GM21526 (cell line): ENCODE results near the gene SNRNP200.
"Not testable (repeated sequence)": the region's sequence is repeated elsewhere in the genome, so short reads cannot be mapped to it uniquely, and the experiment has no call there.

Experiments
- ATAC-seq: cut with Tn5 transposase; IDR thresholded peaks from one replicate; pipeline ENCODE4 v1.9.1; 2021; ENCODE audit warnings: moderate library complexity; ENCODE audit not compliant: unreplicated experiment, low FRiP score

The SNRNP200 gene

GRCh38 chr2:96276787-96277499 lies 28.4 kb downstream of the SNRNP200 start:
- ATAC-seq: no peak

- no peak for ATAC-seq
Observed at GRCh38 chr2:96274355-96275056, 30.8 kb downstream of the SNRNP200 start.

GRCh38 chr2:96273763-96274162 lies 31.6 kb downstream of the SNRNP200 start:
- ATAC-seq: no peak

- ATAC-seq: no peak
Observed at GRCh38 chr2:96271995-96272394, 33.4 kb downstream of the SNRNP200 start.

GRCh38 chr2:96267159-96267971 lies 38.0 kb downstream of the SNRNP200 start:
- no peak for ATAC-seq

GRCh38 chr2:96265840-96266679 lies 39.3 kb downstream of the SNRNP200 start, which contains the start of the genes CIAO1 and TMEM127:
Gene CIAO1 (plus strand): TSS chr2:96266225. CDS start chr2:96266351, 126 bp downstream.
Gene TMEM127 (minus strand): TSS chr2:96265997. CDS start chr2:96265381, 616 bp downstream.
- peak; percentile 89 for ATAC-seq

GRCh38 chr2:96265349-96265839 lies 40.0 kb downstream of the SNRNP200 start:
- peak; percentile 6 for ATAC-seq

GRCh38 chr2:96264656-96265348 lies 40.5 kb downstream of the SNRNP200 start:
- no peak for ATAC-seq

- no peak for ATAC-seq
Observed at GRCh38 chr2:96264086-96264485, 41.3 kb downstream of the SNRNP200 start.

- no peak for ATAC-seq
Observed at GRCh38 chr2:96262306-96262705, 43.0 kb downstream of the SNRNP200 start.

GRCh38 chr2:96261328-96262003 lies 43.9 kb downstream of the SNRNP200 start:
- no peak for ATAC-seq

- no peak for ATAC-seq
Observed at GRCh38 chr2:96260387-96261260, 44.7 kb downstream of the SNRNP200 start.

- no peak for ATAC-seq
Observed at GRCh38 chr2:96259497-96259921, 45.8 kb downstream of the SNRNP200 start.

GRCh38 chr2:96258166-96259022 lies 47.0 kb downstream of the SNRNP200 start:
- no peak for ATAC-seq

- not testable (repeated sequence) for ATAC-seq
Observed at GRCh38 chr2:96257744-96258143, 47.6 kb downstream of the SNRNP200 start.

GRCh38 chr2:96256611-96257113 lies 48.7 kb downstream of the SNRNP200 start:
- no peak for ATAC-seq

- ATAC-seq: no peak
Observed at GRCh38 chr2:96254571-96254970, 50.8 kb downstream of the SNRNP200 start.
